SK-N-SH treated with all-trans-retinoic acid at 6 μM for 48 hours (cell line): ENCODE results near the gene COX17.

Experiments used
- OSR1 ChIP-seq: fragments of 250-450 bp; sonication (Bioruptor Pico); IDR thresholded peaks from 2 replicates; pipeline ENCODE4 v1.8.0; 2022; ENCODE audit warnings: moderate library complexity, mild to moderate bottlenecking, inconsistent platforms
- ZFP3 ChIP-seq: fragments of 250-450 bp; sonication (Bioruptor Pico); IDR thresholded peaks from 2 replicates; pipeline ENCODE4 v1.5.0; 2020; ENCODE audit warnings: mild to moderate bottlenecking, moderate library complexity

- TF ChIP-seq OSR1 (no peak), ZFP3 (CRISPR knock-in tag) (no peak)
Measured at GRCh38 chr3:119653876-119654275, 23.3 kb downstream of the COX17 start.
